GM12892 (cell line): ENCODE results near the gene ANGPTL4.

Experiments used
- POLR2A ChIP-seq: IDR thresholded peaks from 2 replicates; pipeline ENCODE4 v1.6.1; 2011; ENCODE audit warnings: low read depth, low read length, control low read depth
- POLR2AphosphoS5 ChIP-seq: IDR thresholded peaks from 2 replicates; pipeline ENCODE4 v1.6.1; 2011; ENCODE audit warnings: low read depth, low read length, control low read depth

DNA sequence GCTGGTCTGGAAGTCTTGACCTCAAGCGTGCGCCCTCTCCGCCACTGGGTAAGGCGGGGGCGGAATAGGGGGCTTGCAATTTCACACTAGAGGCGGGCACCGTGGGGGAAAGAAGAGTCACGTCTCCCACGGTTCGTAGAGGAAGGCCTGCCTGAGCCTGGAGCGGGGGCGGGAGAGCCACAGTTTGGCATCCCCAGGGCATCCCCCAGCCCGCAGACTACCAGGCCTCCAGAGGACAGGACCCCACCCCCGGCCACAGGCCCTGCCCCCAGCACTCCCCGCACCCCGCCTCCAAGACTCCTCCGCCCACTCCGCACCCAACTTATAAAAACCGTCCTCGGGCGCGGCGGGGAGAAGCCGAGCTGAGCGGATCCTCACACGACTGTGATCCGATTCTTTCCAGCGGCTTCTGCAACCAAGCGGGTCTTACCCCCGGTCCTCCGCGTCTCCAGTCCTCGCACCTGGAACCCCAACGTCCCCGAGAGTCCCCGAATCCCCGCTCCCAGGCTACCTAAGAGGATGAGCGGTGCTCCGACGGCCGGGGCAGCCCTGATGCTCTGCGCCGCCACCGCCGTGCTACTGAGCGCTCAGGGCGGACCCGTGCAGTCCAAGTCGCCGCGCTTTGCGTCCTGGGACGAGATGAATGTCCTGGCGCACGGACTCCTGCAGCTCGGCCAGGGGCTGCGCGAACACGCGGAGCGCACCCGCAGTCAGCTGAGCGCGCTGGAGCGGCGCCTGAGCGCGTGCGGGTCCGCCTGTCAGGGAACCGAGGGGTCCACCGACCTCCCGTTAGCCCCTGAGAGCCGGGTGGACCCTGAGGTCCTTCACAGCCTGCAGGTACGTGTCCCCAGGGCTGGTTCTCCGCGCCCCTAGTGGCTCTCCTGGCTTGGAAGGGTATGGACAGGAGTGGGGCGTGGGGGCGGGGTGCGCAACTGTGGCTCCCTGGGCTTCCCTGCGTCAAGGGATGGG, at the start of gene ANGPTL4:
- TF ChIP-seq POLR2A (no peak), POLR2AphosphoS5 (no peak)
